Smooth muscle cell of the brain vasculature (primary cell): ENCODE data around the gene EPN2.

Experiments used
- DNase-seq: peaks from one replicate; pipeline ENCODE4 v3.0.0-alpha.2; 2012; ENCODE audit warnings: low read depth, low spot score

Gene EPN2

DNA sequence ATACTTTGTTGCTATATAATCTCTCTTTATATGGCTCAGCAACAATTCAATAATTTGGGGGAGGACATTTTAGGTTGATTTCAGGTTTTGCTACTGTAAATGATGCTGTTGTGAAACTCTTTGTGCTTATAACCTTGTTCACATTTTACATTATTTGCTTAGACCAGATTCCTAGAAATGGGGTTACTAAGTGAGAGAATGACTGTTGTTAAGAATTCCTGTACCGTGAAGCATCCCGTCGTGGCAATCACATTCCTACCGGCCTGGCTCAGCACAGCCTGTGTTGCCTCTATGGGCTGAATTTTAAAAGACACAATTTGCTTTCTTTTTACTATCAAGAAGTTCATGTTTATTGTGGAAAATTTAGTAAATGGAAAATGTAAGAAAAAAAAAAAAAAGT lies 94.0 kb downstream of the EPN2 start:
- DNase-seq = no peak

DNA sequence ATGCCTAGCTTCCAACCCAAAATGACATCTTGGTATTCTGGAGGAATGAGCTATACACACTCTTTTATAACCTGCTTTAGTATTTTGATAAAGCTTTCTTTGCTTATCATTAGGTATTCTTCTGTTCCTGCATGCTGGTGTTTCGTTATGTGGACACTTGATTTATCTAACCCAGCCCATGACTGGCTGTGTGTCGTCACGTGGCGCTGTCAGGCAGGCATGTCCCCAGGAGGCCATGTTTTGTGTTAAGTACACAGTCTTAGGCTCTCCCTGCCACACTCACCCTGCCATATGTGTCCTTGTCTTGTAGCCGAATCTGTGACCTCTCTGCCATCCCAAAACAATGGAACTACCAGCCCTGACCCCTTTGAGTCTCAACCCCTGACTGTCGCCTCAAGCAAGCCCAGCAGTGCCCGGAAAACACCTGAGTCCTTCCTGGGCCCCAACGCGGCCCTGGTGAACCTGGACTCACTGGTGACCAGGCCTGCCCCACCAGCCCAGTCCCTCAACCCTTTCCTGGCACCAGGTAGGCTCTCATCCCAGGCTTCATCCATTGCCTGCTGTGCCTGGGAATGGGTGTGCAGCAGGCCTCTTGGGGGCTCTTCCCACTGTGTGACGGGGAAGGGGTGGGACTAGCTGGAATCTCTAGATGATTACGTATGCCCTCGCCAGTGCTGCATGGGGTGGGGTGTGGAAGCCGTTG lies 94.5 kb downstream of the EPN2 start:
- no peak for DNase-seq

DNA sequence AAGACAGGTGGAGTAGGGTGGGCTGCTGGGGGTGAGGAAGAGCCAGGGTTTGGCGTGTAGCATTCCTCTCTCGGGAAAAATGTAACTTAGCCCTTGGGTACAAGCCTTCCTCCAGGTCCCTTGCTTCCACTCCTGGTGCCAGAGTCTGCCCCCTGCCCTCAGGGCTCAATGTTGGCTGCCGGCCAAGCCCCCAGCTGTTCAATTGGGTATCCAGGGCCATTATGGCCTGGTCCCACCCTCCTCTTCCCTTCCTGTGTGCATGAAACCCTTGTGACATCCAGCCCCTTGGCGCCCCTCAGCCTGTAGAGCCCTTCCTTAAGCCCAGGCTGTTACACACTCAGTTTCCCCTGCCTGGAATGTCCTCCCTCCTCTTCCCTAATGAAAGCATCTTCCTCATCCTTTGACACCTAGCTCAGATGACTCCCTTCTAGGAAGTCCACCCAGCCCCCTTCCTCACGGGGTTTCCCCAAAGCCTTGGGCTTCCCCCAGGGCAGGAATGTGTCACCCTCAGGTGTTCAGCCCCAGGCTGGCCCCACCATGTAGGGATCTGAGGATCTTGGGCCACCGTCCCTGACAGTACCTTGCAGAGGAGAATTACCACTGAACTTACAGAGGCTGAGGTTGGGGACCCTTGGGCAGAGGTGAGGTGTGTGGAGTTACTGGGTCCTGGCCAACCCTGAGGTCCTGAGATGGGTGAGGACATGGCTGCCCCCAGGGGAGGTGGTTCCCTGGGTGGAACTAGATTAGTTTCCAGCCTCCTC lies 95.4 kb downstream of the EPN2 start:
- DNase-seq = no peak

DNA sequence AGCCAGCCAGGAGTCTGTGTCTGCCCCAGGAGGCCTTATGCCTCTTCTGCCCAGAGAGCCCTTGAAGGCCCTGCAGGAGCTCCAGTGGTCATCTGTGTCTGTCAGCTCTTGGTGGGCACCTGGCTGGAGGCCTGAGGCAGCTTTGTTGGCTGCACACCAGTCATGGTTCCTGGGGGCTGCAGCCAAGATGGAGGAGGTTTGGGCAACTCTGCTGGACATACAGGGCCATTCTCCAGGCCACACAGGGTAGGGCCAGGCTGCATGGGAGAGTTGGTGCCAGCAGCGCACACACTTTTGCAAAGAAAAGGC lies 95.9 kb downstream of the EPN2 start:
- no peak for DNase-seq

DNA sequence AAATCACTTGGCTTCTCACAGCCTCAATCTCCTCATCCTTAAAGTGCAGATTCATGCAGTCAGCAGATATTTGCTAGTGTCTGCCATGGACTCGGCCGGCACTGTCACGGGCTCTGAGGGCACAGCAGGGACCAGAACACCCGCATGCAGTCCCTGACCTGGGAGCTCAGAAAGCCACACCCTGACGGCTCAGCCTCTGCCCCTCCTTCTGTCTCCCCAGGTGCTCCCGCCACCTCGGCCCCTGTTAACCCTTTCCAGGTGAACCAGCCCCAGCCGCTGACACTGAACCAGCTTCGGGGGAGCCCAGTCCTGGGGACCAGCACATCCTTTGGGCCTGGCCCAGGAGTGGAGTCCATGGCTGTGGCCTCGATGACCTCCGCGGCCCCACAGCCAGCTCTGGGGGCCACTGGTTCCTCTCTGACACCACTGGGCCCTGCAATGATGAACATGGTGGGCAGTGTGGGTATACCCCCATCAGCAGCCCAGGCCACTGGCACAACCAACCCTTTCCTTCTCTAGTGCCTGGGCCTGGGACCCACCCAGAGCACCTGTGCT lies 96.6 kb downstream of the EPN2 start:
- no peak for DNase-seq

DNA sequence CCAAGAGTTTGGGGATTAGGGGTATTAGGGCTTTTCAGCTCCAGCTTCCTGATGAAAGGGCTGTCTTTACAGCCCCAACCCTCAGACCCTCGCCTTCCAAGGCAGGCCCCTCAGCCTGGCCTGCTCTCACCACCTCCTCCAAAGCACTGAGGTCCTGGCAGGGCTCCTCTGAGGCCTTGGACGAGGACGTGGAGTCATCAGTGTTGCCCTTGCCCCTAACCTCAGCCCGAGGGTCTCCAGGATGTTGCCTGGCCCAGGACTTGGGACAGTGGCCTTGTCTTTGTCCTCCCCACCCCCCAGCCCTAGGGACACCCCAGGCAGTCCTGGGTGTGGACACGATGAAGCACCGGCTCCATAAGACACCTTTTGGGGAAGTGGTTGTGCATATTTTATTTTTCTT lies 97.2 kb downstream of the EPN2 start:
- DNase-seq = no peak

DNA sequence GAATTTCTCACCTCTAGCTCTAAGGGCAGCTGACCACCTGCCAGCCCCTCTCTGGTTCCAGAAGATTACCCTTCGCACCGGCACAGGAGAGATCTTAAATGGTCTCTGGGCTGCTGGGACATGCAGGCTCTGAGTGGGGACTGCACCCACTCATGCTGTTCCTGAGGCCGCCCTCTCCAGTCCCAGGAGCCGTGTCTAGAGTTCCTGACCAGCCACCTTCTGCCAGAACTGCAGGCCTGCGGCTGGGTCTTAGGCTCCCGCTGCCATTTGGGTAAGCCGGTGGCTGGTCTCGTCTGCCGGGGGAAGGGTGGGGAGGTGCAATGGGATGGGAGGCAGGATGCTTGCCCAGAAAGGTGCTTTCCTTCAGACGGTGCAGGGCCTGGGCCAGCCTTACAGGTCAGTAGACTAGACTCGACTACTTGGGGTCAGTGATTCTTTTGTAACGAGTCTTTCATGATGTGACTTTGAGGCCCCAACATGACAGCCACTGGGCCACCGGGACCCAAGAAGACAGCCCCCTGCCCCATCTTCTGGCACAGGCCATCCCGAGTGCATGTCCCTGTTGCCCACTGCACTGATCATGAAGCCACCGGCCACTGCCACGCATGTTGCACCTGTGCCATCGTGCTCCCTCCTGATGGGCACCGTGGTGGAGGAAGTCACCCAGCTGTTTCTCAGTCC lies 98.9 kb downstream of the EPN2 start:
- DNase-seq = no peak

DNA sequence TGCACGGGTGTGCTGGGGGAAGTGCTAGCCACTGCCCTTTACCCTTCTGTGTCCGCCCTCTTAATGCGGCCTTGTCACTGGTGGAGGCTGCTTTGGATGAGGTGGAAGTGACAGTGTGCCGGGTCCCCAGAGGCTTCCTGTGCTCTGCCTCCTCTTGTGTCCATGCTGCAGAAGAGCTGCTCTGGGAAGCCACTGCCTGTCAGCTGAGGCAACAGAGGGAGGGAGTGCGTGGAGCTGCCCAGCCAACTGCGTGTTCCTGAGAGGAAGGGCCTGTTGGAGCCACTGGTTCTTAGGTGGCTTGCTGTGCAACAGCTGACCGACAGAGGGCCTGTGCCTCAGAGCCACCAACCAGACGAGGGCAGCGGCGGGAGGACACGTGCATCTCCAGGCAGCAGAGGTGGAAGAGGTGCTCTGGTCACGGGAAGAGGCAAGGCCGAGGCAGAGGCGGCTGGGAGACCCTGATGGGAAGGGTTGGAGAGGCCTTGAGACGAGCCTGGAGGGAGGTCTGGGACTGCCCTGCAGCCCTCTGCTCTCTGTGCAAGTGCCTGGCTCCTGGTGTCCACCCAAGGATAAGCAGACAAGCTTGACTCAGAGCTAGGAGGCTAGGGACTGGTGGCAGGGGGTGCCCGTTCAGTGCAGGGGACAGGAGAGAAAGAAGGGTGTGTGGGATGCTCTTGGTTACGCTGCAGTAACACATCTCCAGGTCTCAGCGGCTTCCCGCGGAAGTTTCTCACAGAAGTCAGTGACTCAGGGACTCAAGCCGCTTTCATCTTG lies 100.0 kb downstream of the EPN2 start:
- no peak for DNase-seq

DNA sequence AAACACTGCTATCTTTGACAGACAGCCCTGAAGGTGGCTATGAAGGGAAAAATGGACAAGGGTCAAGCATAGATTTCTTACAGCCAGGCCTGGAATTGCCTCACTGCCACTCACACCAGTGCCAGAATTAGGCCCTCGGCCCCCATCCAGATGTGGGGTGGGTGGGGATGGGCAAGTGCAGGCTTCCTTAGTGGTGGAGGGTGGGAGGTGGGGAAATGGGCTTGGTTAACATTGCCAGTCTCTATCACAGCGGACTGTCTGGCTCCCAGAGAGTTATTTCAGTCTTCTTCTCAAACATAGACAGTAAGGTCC lies 100.5 kb downstream of the EPN2 start:
- DNase-seq = no peak

DNA sequence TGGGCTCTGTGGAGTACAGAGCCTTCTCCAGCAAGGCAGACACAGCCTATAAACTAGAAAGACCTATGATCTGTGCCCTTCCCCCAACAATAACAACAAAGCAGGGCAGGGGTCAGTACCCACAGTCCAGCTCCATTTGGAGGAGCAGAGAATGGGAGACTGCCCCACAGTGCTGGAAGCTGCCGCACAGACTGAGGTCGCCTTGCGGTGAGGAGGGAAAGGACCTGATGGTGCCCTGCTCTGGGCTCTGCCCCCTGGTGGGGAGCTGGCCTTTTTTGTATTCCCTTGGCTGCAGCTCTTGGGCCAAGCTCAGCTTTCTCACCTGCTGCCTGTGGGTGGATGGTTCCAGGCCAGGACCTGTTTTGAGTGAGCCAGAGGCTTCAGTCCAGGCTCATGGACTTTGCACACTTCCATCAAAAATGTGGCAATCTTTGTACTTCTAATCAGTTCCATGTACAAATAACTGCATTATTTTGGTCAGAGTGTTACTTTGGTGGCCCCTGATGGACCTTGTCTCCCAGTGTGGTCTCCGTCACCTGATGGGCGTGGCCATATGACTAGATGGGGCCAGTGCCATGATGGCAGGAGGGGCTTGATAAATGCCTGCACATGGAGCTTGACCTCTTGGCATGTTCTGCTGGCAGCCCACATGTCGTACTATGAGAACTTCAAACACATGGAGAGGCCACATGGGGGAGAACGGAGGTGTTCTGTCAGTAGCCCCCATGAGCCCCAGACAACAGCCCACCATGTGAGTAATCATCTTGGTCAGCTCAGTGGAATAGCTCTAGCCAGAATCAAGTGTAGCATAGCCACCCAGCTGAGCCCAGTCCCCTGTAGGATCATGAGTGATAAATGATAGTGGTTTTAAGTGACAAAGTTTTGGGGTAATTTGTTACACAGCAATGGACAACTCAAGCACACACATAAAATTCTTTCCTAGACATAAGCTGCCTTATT lies 101.1 kb downstream of the EPN2 start:
- no peak for DNase-seq

DNA sequence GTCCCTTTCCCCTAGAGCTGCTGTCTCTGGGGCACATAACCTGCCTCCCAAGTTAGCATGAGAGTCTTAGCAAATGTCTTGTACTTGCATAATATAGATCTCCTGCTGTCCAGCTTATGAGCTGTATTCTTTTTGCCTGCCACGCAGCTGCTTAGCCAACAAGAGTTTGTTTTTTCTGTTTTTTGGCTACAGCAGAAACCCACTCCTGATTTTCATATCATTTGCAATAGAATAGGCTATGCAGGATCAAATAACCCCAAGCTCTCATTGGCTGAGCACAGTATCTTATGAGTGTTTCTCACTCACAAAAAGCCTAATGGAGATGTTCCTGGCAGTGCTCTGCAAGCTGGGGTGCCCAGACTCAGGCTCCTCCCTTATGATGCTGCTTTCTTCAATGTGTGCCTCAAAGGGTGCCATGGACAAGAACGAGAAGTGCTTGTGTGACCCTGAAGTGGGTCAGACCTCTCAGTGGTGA lies 102.2 kb downstream of the EPN2 start:
- no peak for DNase-seq

DNA sequence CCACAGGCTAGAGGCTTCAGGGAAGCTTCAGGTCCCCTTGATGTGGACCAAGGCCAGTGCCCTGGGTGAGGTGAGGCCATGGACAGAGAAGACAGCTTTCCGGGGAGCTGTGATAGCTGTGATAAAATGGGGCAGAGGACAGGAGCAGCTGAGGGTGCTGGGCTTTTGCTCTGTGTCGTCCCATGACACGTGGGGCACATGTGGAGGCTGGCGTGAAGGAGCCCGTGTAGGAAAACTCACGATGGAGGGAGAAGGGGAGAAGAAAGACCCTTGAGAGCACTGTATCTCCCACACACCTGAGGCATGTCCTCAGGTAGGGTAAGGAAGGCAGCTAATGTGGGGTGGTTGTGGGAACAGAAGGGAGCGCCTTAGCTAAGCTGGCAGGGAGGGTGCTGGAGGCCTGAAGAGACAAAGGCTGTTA lies 104.1 kb downstream of the EPN2 start:
- no peak for DNase-seq

DNA sequence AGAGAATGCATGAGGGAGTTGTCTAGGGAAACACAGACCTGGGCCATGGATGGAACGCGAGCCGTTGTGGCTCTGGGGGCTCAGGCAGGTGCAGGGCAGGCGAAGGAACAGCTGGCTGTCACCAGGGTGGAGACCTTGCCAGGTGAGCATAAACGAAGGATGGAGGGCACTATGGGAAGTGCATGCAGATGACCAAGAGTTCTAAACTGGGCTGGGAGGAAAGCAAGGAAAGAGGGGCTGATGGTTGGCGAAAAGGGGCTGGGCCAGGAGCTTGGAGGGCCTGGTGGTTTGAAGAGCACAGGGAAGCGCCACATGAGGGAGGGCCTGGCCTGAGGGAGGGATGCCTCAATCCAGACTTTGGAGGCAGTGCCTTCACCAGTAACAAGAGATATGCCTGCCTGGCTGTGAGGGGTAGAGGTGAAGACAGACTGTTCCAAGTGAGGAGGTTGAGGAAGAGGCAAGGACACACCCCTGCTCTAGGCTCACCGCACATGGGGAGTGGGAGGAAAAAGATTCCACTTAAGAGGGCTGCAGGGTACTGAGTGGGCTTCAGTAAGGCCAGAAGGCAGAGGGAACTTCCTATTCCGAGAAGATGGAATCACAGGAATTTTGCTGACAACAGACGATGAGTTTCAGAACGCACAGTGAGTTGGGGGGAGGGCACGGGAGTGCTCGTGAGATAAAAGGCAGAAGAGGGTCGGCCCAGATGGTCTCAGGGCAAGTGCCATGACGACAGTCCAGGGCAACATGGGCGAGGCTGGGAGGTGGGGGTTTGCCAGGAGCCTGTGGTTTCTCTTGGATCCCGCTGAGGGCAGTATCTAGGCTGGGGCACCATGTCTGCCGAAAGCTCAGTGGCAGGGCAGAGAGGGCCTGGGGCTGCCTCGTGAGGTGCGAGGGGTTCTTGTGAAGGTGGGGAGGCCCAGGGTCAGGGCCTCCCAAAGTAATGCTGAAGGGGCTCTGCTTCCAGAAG lies 104.8 kb downstream of the EPN2 start:
- no peak for DNase-seq

DNA sequence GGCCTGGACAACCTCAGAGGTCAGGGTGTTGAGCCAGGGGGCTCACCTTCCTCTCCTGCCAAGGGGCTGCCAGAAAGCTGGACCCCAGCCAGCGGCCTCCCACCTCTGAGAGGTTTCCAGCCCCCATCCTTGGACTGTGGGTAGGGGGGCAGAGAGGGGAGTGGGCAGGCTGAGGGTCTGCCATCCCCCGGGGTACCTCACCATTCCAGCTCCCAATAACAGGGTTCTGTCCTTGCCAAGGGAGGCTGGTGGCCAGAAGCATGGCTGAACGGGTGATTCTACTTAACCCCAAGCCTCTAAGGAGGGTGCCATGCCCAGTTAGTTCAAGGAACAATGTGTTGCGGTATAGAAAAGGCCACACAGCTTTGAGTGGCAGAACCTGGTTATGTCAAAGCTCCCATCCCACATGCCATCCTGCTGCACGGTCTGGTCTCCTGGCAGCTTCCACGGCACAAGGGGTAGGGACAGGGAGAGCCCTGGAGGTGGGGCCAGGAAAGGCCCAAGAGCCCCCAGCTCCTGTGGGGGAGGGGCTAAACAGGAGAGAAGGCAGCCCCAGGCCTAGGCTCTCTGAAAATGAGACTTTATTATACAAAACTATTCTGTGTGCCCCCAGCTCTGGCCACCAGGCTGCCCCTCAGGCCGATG lies 105.6 kb downstream of the EPN2 start:
- DNase-seq = no peak

DNA sequence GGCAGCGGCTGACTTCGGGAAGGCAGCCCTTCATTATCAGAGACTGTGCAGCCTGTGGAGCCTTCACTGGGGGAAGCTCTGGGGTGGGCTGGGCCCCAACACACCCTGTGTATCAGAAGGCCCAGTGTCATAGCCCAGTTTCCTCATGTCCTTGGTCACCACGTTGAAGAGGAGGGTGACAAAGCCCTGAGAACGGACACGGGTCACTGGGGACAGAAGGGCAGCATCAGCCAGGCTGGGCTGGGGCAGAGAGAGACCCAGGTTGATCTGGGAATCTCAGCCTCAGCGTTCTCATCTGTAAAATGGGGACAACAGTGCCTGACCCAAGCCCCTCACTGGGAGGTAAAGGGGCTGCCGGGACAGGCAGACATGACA lies 106.1 kb downstream of the EPN2 start:
- no peak for DNase-seq

DNA sequence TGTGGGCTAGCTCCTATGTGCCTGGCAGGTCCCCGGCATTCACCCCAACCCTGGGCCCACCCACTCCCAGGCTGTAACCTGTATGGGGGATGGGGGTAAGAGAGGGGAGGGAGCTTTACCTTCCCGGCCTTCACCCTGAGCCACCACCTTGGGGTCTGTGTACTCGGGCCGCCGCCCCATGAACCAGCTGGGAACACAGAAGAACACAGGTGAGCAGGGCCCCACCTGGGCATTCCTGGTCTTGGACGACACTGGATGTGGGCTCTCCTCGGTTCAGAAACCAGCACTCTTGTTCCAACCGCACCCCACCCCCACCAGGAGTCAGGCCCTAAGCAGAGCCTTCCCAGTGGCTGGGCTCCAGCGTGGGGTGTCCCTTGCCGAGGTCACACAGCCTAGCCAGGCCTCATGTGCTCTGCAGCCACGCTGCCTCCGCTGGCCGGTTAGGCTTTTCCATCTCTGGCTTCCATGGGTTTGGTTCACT lies 106.5 kb downstream of the EPN2 start:
- no peak for DNase-seq

DNA sequence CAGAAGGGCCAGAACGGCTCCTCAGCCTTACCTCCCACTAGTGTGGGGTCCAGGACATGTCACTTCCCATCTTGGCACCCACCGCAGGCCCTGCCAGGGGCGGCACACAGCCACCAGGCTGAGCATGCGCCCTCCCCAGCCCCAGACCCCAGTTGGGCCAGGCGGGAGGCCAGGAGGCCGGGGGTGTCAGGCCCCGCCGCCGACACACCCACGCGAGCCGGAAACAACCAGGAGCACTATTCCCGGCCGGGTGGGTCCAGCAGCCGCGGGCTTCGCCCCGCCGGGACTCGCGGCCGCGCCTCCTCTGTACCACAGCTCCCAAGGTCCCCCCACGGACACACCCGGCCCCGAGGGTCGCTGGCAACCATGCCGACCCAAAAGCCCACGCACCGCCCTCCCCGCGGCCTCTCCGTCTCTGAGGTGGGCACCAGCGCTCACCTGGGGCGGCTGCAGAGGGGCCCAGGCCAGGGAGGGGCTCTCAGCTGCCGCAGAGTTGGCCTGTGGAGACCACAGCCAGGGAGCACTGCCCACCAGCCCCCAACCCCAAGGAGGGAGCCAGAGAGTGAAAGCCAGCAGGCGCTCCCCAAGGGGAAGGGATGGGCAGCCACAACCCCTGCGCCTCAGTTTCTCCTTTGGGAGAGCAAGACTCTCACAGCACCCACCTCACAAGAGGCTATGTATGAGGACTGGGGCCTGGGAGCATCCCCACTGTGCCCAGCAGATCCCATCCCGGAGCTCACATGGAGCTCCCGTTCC lies 107.3 kb downstream of the EPN2 start:
- no peak for DNase-seq

DNA sequence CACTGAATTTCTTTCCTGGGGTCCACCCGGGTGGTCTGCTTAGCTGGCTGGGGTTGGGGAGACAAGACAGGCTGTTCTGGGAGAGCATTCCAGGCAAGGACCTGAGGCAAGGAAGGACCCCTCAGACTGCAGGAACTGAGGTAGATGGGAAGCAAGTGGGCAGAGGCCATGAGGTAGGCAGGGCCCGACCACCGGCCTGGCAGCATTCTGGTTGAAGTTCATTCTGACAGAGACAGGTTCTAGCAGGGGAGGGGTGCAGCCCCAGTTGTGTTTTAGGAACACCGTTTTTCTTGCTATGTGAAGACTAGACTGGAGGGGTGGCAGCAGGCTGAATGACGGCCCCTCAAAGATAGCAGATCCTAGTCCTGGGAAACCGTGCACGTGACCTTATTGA lies 107.9 kb downstream of the EPN2 start:
- no peak for DNase-seq
